GM12872 (cell line): ENCODE results near the gene NRXN3.

ENCODE experiments used
- CTCF ChIP-seq: IDR thresholded peaks from 3 replicates; pipeline ENCODE4 v1.5.1; 2011; ENCODE audit warnings: low read depth, mild to moderate bottlenecking, low read length, moderate library complexity; ENCODE audit not compliant: insufficient read depth

NRXN3 gene

GRCh38 chr14:79663453-79663852 is 1493.3 kb downstream of the NRXN3 start:
- no peak for TF ChIP-seq CTCF

- TF ChIP-seq CTCF: no peak
Observed at GRCh38 chr14:79665556-79665955, 1495.4 kb downstream of the NRXN3 start.

GRCh38 chr14:79668951-79669350 is 1498.8 kb downstream of the NRXN3 start:
- TF ChIP-seq CTCF: no peak

GRCh38 chr14:79670811-79671210 is 1500.6 kb downstream of the NRXN3 start:
- TF ChIP-seq CTCF: no peak

GRCh38 chr14:79680087-79680486 is 1509.9 kb downstream of the NRXN3 start:
- no peak for TF ChIP-seq CTCF

- no peak for TF ChIP-seq CTCF
Observed at GRCh38 chr14:79686196-79686595, 1516.0 kb downstream of the NRXN3 start.

GRCh38 chr14:79690960-79691359 is 1520.8 kb downstream of the NRXN3 start:
- no peak for TF ChIP-seq CTCF

GRCh38 chr14:79693935-79694334 is 1523.8 kb downstream of the NRXN3 start:
- TF ChIP-seq CTCF: no peak
